Right lobe of liver (tissue), 4 donors: ENCODE results near the gene PDZD4.

Source experiments
- CTCF ChIP-seq, 4 donors: fragments of 200-600 bp in 3 of 4; fragments of 450-650 bp in 1 of 4; IDR thresholded peaks; one replicate each; pipeline versions ENCODE4 v1.5.1 to v1.8.0; 2016 to 2022; ENCODE audit warnings: antibody characterized with exemption in 4 of 4, mild to moderate bottlenecking in 2 of 4
- POLR2A ChIP-seq: fragments of 450-650 bp; IDR thresholded peaks from one replicate; pipeline ENCODE4 v1.6.1; 2017; ENCODE audit warnings: antibody characterized with exemption, mild to moderate bottlenecking
- donor health status: DM: no; HTN: no; CAD: no.
- donor health status: DM: no; HTN: no; CAD: no.
- donor health status: DM: no; HTN: yes; CAD: no.

- TF ChIP-seq CTCF (IDR thresholded peaks at IDR 0.05) (no peak), POLR2A (no peak)
These were observed 64.9 kb downstream of the PDZD4 start for GRCh38 chrX:153765138-153766079.
